ENCODE results near the gene SHANK3.

The SHANK3 gene

DNA sequence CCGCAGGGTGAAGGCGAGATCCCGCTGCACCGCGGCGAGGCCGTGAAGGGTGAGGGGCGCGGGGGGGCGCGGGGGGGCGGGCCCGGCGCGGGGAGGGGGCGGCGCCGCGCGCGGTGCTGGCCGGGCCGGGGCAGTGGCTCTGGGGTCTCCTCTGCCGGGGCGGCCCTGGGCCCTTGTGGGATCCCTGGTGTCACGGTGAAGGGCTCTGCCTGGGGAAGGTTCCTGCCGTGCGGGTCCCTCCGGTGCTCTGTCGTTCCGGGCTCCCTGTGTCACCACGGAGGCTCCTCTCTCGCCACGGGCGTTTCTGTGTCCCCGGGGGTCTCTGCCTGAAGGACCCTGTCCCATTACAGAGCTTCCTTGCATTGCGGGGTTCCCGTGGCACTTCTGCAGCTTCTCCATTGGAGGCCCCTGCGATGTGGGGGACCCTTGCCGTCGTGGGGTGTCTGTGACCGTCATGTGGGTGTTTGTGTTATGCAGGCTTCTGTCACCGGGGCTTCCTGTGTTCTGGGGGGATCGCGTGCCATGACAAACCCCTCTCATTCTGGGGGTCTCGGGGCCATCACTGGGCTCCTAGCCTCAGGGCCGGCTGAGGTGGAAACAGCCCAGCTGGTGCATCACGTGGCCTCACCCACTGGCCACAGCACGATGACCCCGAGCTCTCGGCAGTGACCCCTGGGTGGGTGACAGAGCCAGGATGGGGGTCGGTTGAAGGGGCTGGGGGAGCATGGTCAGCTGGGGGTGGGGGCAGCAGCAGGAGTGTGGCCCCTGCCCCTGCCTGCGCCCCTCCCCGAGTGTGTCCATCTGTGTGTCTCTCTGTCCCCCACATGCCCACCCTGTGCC is 25.3 kb downstream of the SHANK3 start:
- in situ Hi-C loops (cut with HindIII; ENCODE audit: low sequenced_read_pairs): no loop called here

DNA sequence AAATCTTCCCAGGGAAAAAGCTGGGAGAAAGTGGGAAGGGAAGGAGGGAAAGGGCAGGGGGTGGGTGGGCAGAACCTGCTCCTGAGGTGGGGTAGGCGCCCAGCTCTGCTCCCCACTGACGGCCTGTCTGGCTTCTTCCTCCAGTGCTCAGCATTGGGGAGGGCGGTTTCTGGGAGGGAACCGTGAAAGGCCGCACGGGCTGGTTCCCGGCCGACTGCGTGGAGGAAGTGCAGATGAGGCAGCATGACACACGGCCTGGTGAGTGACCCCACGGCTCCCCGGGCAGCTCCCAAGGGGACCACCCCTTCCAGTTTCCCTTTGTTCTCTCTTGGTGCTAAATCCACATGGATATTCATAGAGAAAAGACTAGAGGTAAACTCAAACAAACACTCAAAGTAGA is 25.9 kb downstream of the SHANK3 start:
- in situ Hi-C loops (cut with HindIII; ENCODE audit: low sequenced_read_pairs): no loop called here

DNA sequence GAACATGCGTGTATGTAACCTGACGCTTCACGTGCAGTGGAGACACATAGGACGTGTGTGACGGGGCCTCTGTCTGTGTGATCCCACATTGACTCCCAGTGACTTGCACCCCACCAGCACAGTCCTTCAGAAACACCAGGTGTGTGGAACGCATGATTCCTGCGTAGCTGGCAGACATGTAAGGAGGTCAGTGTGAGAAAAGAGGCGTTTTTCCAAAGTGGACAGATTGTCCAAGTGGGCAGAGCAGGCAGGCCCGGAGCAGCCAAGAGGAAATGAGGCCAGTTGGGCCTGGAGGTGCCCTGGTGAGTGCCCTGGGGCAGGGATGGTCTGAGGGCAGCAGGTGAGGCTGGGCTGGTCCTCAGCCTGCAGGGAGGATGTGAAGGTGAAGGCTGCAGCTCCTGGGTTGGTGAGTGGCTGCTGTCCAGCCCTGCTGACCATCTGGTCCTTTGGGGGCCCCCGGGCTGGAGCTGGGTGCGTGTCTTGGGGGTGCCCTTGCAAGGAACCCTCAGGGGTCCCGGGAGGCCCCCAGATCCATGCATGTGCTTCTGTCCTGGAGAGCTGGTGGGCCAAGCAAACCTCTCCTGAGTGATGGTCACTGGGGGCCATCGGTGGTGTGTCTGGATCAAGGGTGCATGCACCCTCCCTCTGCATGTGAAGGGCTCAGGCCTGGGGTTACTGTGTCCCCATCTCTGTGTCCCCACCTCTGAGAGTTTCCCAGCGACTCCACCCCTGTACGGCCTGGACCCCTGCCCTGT is 26.6 kb downstream of the SHANK3 start:
- in situ Hi-C loops (cut with HindIII; ENCODE audit: low sequenced_read_pairs): no loop called here

DNA sequence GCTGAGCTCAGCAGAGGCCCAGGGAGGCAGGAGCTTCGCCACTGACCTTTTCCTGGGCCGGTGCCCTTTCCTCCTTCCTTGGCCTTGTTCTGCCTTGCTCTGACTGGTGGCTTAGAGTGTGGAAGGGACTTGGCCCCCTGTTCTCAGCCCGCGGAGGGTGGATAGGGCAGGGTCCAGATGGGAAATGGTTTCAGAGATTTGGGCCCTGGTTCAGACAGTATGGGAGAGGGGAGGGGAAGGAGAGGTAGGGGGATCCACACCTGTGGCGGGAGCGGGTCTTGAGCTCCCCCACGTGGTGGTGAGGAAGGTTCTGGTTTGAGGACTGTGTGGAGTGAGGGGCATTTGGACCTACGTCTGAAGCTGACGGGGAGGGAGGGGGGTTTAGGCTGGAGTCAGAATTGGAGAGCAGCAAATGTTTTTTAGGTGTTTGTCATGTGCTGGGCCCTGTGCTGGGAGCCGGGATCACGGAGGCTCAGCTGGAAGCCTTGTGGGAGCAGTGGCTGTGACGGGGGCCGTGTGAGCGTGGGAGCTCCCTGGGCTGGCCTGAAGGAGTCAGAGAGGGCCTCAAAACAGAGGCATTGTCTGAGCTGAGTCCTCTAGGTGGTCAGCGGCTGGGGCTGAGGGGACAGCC is 27.2 kb downstream of the SHANK3 start:
- in situ Hi-C loops (cut with HindIII; ENCODE audit: low sequenced_read_pairs): no loop called here

DNA sequence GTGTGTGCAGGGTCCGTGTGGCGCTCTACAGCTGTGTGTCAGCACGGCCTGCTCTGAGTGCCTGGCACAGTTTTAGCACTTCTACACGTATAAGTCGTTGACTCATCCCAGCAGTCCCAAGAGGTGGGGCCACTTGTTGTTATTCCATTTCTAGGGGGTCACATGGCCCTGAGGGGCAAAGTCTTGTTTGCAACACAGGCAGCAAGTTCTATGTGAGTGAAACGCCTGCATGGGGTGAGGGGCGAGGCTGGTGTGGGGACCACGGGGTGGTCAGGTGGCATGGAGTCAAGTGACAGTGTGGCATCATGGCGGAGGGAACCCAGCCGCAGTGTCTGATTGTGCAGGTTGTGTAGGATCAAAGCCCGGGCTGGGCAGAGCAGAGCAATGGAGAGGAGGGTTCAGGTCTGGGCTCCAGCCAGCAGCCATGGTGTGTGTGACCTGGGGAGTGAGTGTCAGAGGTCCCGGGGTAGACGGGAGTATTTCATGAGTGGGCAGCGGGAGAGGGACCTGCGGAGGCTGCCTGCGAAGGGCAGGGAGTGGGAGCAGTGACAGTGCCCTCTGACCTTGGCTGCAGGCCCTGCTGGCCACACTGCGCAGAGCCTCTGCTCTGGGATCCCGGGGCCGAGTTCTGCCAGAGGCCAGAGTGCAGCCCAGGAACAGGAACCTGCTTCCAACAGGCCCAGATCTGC is 27.9 kb downstream of the SHANK3 start:
- in situ Hi-C loops (cut with HindIII; ENCODE audit: low sequenced_read_pairs): no loop called here

DNA sequence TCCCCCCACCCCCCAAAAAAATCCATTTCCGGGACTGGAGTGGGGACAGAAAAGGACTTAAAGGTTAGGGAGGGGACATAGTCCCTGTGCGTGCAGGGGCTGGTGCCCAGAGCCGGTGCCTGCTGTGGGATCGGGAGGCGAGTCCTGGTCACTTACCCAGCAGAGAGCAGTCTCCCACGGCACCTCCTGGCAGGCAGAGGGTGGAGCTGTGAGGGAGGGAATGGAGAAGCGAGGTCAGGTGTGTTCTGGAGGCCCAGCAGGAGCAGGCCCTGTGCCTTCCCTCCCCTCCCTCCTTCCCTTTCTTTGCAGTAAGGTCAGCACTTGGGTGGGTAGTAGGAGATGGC is 28.4 kb downstream of the SHANK3 start:
- in situ Hi-C loops (cut with HindIII; ENCODE audit: low sequenced_read_pairs): no loop called here

DNA sequence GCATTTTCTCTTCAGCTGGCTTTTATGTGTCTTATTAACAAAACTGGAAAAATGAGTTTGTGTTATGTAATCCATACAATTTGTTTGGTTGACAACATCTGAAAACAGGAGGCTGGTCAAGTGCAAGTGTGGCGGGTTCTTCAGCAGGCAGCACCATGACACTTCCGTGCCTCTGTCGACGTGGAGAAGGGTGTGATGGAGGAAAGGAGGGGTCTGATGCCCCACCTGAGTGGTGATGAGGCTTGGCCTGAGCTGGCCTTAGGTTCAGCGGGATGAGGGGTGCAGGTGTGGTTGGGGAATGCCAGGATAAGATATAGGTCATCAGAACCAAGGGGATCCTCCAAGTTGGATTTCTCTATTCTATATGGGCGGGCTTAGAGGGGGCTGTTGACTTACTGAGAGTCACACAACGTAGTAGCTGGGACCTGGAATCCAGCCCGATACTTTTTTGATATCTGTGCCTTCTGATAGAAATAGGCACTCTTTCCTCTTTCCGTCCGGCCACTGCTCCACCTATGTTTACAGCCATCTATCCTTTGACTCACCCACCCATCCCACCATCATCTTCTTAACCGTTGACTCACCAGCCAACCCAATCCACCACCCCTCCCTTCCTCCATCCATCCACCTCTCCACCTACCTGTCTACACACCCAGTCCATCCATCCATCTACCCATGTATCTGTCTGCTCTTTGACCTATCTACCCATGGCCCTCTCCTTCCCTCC is 29.0 kb downstream of the SHANK3 start:
- in situ Hi-C loops (cut with HindIII; ENCODE audit: low sequenced_read_pairs): no loop called here

DNA sequence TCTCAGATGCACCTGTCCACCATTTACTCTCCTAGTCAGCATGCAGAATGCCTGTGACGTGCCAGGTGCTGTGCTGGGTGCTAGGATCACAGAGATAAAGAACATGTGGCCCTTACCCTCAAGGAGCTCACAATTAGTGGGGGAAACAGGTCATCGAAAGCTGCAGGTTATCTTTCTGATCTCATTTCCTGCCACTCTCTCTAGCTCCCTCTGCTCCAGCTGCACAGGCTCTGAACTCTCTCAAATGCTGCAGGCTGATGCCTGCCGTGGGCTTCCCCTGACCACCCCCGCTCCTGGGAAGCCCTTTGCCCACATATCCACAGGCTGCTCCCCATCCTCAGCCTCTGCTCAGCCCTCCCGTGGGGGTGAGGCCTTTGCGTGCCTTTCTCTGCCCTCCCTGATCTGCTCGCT is 29.6 kb downstream of the SHANK3 start:
- in situ Hi-C loops (cut with HindIII; ENCODE audit: low sequenced_read_pairs): no loop called here

DNA sequence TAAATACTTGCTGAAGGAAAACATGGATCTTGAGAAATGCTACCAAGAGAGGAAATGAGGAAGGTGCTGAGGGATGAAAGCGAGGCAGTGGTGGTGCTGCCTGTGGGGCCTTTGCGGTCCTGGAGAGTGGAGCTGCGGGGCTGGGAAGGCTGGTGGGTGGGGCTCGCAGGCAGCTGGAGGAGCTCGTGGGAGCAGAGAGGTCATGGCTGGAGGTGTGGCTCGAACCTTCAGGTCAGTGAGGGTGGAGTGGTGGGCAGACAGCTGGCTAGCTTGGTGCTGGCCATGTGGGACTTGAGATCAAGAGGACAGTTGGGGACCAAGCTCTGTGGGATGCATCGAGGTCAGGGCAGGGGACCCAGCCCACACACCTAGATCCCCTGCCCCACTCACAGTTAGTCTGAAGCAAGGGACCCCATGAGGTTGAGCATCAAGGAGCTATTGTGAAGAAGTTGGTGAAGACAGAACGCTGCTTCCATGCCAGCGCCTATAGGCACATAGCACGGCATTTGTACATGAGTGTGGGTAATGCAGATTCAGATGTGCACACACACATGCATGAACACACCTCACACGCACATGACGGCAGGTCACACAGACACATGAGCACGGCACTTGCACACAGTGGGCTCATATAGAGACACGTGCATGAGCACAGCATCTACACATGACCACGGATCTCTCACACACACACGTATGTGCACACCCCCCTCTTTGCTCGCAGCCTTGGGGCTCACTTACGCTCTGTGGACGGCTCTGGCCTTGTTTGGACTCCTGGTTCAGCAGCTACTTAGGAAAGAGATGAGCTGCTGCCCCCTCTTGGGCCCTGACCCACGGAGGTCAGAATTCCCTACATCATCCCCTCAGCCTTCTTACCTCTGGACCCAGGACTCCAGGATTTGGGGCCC is 30.4 kb downstream of the SHANK3 start:
- in situ Hi-C loops (cut with HindIII; ENCODE audit: low sequenced_read_pairs): no loop called here

DNA sequence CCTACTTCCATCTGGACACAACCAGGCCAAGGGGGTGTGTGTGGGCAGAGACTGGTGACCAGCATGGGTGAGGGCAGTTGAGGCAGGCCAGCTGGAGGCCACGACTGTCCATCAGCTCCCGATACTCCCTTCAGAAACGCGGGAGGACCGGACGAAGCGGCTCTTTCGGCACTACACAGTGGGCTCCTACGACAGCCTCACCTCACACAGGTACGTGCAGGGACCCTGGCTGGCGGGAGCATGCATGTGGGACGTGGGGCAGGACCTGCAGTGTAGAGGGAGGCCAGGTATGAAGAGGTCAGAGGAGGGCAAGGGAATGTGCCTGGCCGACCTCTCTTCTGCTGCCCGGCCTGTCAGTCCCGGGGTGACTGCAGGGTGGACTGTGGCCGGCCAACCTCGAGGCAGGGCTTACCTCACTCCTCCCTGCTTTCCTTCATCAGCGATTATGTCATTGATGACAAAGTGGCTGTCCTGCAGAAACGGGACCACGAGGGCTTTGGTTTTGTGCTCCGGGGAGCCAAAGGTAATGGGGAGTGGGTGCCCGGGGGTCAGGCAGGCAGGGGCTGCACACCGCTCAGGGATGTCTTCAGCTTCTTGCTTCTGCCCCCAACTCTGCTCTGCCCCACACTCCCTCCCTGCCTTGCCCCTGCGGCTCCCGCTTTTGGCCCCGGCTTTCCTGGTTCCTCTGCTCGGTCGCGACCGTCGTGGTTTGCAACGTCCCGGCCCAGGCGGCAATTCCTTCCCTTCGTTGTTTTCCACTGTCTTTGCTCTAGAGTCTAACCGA is 31.3 kb downstream of the SHANK3 start:
- in situ Hi-C loops (cut with HindIII; ENCODE audit: low sequenced_read_pairs): no loop called here

DNA sequence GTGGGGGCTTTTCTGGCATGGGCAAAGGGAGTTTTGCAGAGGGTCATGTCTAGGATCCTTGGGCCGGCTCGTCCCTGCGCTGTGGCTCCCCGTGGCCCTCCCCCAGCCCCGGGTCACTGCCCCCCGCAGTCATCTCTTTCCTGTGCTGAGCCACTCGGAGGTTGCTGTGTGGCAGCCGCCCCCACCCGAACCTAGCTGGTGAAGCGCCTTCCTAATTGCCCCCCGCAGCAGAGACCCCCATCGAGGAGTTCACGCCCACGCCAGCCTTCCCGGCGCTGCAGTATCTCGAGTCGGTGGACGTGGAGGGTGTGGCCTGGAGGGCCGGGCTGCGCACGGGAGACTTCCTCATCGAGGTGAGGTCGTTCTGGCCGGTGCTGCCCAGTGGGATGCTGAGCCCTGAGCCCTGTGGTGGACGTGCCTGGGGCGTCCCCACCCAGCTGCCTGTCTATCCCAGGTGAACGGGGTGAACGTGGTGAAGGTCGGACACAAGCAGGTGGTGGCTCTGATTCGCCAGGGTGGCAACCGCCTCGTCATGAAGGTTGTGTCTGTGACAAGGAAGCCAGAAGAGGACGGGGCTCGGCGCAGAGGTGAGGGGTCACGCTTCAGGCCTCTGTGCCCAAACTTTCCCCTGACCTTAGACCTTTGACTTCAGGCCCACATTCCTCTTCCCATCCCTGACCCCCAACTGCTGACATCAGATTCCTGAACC is 32.0 kb downstream of the SHANK3 start:
- in situ Hi-C loops (cut with HindIII; ENCODE audit: low sequenced_read_pairs): no loop called here

DNA sequence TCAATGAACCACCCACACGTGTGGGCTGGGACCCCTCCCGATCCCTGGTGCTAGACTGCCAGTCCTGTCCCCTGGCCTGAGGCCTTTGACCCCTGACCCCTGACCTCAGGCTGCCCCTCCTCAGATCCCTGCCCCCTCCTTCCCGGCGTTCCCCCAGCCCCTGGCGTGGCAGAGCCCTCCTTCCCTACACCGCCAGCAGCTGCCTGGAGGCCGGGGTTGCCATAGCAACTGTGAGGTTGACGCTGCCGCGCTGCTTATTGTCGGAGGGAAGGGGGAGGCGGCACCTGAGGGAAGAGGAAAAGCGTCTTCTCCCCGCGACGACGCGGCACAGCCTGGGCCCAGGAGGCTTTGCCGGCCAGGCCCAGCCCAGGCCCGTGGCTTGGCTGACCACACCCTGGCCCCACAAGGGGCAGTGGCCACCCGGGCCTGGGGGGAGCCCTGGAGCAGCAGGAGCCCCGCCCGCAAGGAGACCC is 32.6 kb downstream of the SHANK3 start:
- in situ Hi-C loops (cut with HindIII; ENCODE audit: low sequenced_read_pairs): no loop called here

DNA sequence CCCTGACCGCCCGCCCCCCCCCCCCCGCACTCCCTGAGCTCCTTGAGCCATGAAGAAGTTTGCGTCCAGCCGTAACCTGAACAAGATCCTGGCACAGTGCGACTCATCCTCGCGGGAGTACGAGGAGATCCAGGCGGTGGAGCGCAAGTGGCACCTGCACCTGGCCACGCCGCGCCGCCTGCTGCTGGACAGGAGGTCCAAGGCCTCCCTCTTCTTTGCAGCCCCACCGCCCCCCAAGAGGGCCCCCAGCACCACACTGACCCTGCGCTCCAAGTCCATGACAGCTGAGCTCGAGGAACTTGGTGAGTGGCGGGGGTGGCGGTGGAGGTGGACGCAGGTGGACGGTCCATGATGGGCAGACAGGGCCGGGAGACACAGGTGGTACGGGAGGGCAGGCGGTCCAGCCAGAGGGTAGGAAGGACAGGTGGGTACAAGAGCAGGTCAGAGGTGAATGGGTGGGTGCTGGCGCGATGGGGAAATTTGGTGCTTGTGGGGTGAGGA is 33.3 kb downstream of the SHANK3 start:
- in situ Hi-C loops (cut with HindIII; ENCODE audit: low sequenced_read_pairs): no loop called here

DNA sequence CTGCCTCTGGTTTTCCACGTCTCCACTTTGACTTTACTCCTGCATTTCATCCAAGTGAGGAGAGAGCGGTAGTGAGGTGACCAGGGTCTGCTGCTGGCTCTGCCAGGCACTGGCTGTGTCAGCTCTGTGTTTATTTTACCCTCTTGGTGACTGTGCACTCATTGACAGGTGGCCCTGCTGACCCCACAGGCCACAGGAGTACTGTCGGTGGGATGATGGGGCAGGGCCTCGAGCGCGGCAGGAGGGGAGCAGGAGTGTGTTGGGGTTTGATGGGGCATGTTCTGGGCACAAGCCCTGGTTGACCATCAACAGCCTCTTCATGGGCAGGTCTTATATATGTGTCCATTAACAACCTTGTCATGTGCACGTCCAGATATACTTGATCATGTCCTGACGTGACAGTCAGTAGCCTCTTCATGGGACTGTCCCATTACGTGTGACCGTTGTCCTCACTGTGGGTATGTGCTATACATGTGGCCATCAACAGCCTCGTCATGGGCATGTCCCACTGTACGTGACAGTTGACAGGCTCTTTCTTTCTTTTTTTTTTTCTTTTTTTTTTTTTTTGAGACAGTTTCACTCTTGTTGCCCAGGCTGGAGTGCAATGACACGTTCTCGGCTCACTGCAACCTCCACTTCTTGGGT is 34.0 kb downstream of the SHANK3 start:
- in situ Hi-C loops (cut with HindIII; ENCODE audit: low sequenced_read_pairs): no loop called here

DNA sequence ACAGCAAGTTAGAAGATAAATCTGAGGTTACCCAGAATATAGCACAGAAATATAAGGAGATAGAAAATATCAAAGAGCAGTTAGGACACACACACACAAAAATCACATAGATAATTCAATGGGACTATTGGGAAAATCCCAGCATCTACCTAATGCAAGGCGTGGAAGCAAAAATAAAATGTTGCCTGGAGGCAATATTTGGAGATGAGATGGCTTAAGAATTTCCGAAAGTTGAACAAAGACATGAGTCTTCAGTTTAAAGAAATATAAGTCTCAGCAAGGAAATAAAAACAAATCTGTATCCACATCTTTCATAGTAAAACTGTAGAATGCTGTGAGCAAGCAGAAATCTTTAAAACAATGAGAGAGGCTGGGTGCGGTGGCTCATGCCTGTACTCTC is 35.9 kb downstream of the SHANK3 start:
- in situ Hi-C loops (cut with HindIII; ENCODE audit: low sequenced_read_pairs): no loop called here

DNA sequence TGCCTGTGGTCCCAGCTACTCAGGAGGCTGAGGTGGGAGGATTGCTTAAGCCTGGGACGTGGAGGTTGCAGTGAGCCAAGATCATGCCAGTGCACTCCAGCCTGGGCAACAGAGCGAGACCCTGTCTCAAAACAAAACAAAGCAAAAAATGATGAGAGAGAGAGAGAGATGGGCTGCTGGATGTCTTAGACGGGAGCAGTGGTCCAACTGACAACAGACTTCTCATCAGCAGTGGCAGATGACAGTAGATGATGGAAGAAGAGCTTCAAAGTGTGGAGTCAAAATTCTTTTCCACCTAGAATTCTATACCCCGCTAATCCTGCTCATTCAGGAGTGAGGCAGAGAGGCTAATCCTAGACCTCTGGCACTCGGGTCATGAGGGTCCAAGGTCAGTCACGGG is 36.4 kb downstream of the SHANK3 start:
- in situ Hi-C loops (cut with HindIII; ENCODE audit: low sequenced_read_pairs): no loop called here

DNA sequence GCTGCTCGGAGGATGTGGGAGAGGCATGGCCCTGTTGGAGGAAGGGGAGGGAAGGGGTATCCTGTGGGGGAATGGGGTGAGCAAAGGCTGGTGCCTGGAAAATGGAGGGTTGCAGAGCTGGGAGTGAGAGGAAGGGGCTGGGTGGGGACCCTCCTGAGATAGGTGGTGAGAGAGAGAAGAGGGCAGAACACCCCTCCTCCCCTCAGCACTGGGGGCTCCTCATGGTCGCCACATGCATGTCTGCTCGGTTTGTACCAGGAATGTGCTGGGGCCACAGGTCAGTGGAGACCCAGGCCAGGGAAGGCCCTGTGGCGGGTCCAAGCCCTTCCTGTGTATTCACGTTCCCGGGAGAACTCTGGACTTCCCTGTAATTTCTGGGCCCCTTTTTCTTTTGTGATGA is 37.6 kb downstream of the SHANK3 start:
- in situ Hi-C loops (cut with HindIII; ENCODE audit: low sequenced_read_pairs): no loop called here

DNA sequence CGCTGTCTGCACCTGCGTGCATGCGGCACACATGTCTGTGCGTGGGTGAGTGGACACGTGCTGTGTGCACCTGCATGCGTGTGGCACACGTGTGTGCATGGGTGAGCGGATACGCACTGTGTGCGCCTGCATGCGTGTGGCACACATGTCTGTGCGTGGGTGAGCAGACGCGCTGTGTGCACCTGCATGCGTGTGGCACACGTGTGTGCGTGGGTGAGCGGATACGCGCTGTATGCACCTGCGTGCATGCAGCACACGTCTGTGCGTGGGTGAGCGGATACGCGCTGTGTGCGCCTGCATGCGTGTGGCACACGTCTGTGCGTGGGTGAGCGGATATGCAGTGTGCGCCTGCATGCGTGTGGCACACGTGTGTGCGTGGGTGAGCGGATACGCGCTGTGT is 38.3 kb downstream of the SHANK3 start:
- in situ Hi-C loops (cut with HindIII; ENCODE audit: low sequenced_read_pairs): no loop called here
